MM.1S (cell line): ENCODE data around the gene PIK3C3.

Experiments
- DNase-seq: peaks from one replicate; pipeline ENCODE4 v3.0.0-alpha.2; 2015
- H2AFZ ChIP-seq: fragments of 300-600 bp; sonication (generic); 2 replicates; pipeline ENCODE4 v1.6.0; 2016; ENCODE audit warnings: antibody characterized with exemption, low read length
- H3F3A ChIP-seq: fragments of 300-600 bp; sonication (generic); 2 replicates; pipeline ENCODE4 v1.6.1; 2016; ENCODE audit warnings: mild to moderate bottlenecking, antibody characterized with exemption, low read length, moderate library complexity, mixed read lengths; ENCODE audit not compliant: insufficient read depth
- H3K27ac ChIP-seq: fragments of 300-600 bp; sonication (generic); 2 replicates; pipeline ENCODE4 v1.5.1; 2016; ENCODE audit warnings: mild to moderate bottlenecking, low read length
- H3K27me3 ChIP-seq: fragments of 300-600 bp; sonication (generic); replicated peaks from 2 replicates; pipeline ENCODE4 v1.6.0; 2016; ENCODE audit warnings: low read length; ENCODE audit not compliant: insufficient read depth
- H3K36me3 ChIP-seq: fragments of 300-600 bp; sonication (generic); replicated peaks from 2 replicates; pipeline ENCODE4 v1.6.1; 2016; ENCODE audit warnings: mild to moderate bottlenecking, low read length, mixed read lengths; ENCODE audit not compliant: insufficient read depth
- H3K4me1 ChIP-seq: fragments of 300-600 bp; sonication (generic); 2 replicates; pipeline ENCODE4 v1.6.1; 2016; ENCODE audit warnings: low read length, mixed read lengths
- H3K4me2 ChIP-seq: fragments of 300-600 bp; sonication (generic); 2 replicates; pipeline ENCODE4 v1.6.0; 2016; ENCODE audit warnings: low read depth, low read length
- H3K4me3 ChIP-seq: fragments of 300-600 bp; sonication (generic); 2 replicates; pipeline ENCODE4 v1.5.1; 2016; ENCODE audit warnings: low read length, mixed read lengths
- H3K79me2 ChIP-seq: fragments of 300-600 bp; sonication (generic); 2 replicates; pipeline ENCODE4 v1.6.1; 2016; ENCODE audit warnings: mixed run types, low read length, mixed read lengths
- H3K9ac ChIP-seq: fragments of 300-600 bp; sonication (generic); 2 replicates; pipeline ENCODE4 v1.6.1; 2016; ENCODE audit warnings: low read length, mixed read lengths
- H3K9me2 ChIP-seq: fragments of 300-600 bp; sonication (generic); replicated peaks from 2 replicates; pipeline ENCODE4 v1.6.1; 2016; ENCODE audit warnings: mild to moderate bottlenecking, low read length, mixed read lengths; ENCODE audit not compliant: insufficient read depth
- H3K9me3 ChIP-seq: fragments of 300-600 bp; sonication (generic); replicated peaks from 2 replicates; pipeline ENCODE4 v1.6.1; 2016; ENCODE audit warnings: mild to moderate bottlenecking, low read length, mixed read lengths; ENCODE audit not compliant: insufficient read depth
- H4K20me1 ChIP-seq: fragments of 300-600 bp; sonication (generic); 2 replicates; pipeline ENCODE4 v1.6.1; 2016; ENCODE audit warnings: mild to moderate bottlenecking, low read length, moderate library complexity, mixed read lengths; ENCODE audit not compliant: insufficient read depth
- EZH2 ChIP-seq: fragments of 300-600 bp; sonication (generic); optimal IDR thresholded peaks from 2 replicates; pipeline ENCODE3; 2017; ENCODE audit warnings: low read depth, mild to moderate bottlenecking, antibody characterized with exemption, low read length, mixed read lengths
- EZH2phosphoT487 ChIP-seq: fragments of 300-600 bp; sonication (generic); IDR thresholded peaks from 2 replicates; pipeline ENCODE4 v1.6.1; 2018; ENCODE audit warnings: antibody characterized with exemption, low read length
- TF ChIP-seq, protein P1 (sequence below): fragments of 300-600 bp; sonication (generic); IDR thresholded peaks from 2 replicates; pipeline ENCODE4 v1.5.1; 2016; ENCODE audit warnings: antibody characterized with exemption, low read length, mixed read lengths

Gene PIK3C3

GRCh38 chr18:42039396-42039795, 84.4 kb downstream of the PIK3C3 start:
- H3K9ac ChIP-seq: no peak overlapping the region
- H4K20me1 ChIP-seq: no peaks in the 10 kb centered on the region
- H3K27me3 ChIP-seq: no peaks in the 10 kb centered on the region
- H3F3A ChIP-seq: no peaks in the 10 kb centered on the region
- H3K4me2 ChIP-seq: no peak overlapping the region
- no peaks in the 10 kb centered on the region for H3K4me1 ChIP-seq
- H3K9me3 ChIP-seq: no peaks in the 10 kb centered on the region
- TF ChIP-seq, protein P1, sequence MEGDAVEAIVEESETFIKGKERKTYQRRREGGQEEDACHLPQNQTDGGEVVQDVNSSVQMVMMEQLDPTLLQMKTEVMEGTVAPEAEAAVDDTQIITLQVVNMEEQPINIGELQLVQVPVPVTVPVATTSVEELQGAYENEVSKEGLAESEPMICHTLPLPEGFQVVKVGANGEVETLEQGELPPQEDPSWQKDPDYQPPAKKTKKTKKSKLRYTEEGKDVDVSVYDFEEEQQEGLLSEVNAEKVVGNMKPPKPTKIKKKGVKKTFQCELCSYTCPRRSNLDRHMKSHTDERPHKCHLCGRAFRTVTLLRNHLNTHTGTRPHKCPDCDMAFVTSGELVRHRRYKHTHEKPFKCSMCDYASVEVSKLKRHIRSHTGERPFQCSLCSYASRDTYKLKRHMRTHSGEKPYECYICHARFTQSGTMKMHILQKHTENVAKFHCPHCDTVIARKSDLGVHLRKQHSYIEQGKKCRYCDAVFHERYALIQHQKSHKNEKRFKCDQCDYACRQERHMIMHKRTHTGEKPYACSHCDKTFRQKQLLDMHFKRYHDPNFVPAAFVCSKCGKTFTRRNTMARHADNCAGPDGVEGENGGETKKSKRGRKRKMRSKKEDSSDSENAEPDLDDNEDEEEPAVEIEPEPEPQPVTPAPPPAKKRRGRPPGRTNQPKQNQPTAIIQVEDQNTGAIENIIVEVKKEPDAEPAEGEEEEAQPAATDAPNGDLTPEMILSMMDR: no peak
- H3K27ac ChIP-seq: no peak overlapping the region
- H3K9me2 ChIP-seq: no peaks in the 10 kb centered on the region
- no peak overlapping the region for H3K4me3 ChIP-seq
- H3K36me3 ChIP-seq: no peaks in the 10 kb centered on the region
- H2AFZ ChIP-seq: no peak overlapping the region
- no peak for DNase-seq
- no peaks in the 10 kb centered on the region for H3K79me2 ChIP-seq

GRCh38 chr18:42041793-42042192, 86.8 kb downstream of the PIK3C3 start:
- Histone ChIP-seq H3K9ac (no peak overlapping the region), H3K9me3 (no peaks in the 10 kb centered on the region), H3K36me3 (no peaks in the 10 kb centered on the region), H4K20me1 (no peaks in the 10 kb centered on the region), H2AFZ (no peak overlapping the region), H3K9me2 (no peaks in the 10 kb centered on the region), H3K4me3 (no peak overlapping the region), H3K79me2 (no peaks in the 10 kb centered on the region), H3K4me2 (no peak overlapping the region), H3K4me1 (no peaks in the 10 kb centered on the region), H3K27me3 (no peaks in the 10 kb centered on the region), H3K27ac (no peak overlapping the region), H3F3A (no peaks in the 10 kb centered on the region)
- no peak for DNase-seq
- TF ChIP-seq EZH2: no peak
- no peak for TF ChIP-seq EZH2phosphoT487
- TF ChIP-seq, protein P1: no peak

- no peaks in the 10 kb centered on the region for H3K36me3 ChIP-seq
- no peaks in the 10 kb centered on the region for H3K9me2 ChIP-seq
- no peak overlapping the region for H3K27ac ChIP-seq
Measured at GRCh38 chr18:42045346-42045745, 90.3 kb downstream of the PIK3C3 start.

More at GRCh38 chr18:42045346-42045745, 90.3 kb downstream of the PIK3C3 start:
- Histone ChIP-seq H3K79me2 (no peaks in the 10 kb centered on the region), H3K9me3 (no peaks in the 10 kb centered on the region), H3K4me1 (0 out of 2 replicates have a peak, but pooled peaks cover 4% of the 10 kb centered on the region), H2AFZ (no peak overlapping the region), H3F3A (no peaks in the 10 kb centered on the region), H3K27me3 (no peaks in the 10 kb centered on the region), H4K20me1 (no peaks in the 10 kb centered on the region), H3K4me2 (no peak overlapping the region), H3K9ac (no peak overlapping the region), H3K4me3 (no peak overlapping the region)
- no peak for DNase-seq
- no peak for TF ChIP-seq EZH2
- TF ChIP-seq, protein P1: no peak
- no peak for TF ChIP-seq EZH2phosphoT487
